Lower lobe of right lung (tissue), 2 donors: Measurements from ENCODE around the gene UROC1. TPM values are rescaled to one million over a fixed set of nuclear protein-coding genes. Genes with fewer than 3 reads are reported as not detected.

Experiments
- ATAC-seq, 2 donors: fragments of 200-7000 bp; cut with Tn5 transposase; one replicate each; pipeline ENCODE4 v1.9.1; 2020 to 2022; ENCODE audit warnings: mild to moderate bottlenecking in 2 of 2, moderate library complexity in 2 of 2
- DNase-seq: peaks from one replicate; pipeline ENCODE4 v3.0.0-alpha.2; 2020
- H3K27ac ChIP-seq: fragments of 200-600 bp; one replicate; pipeline ENCODE4 v1.8.0; 2022
- H3K27me3 ChIP-seq: fragments of 200-600 bp; one replicate; pipeline ENCODE4 v1.8.0; 2022; ENCODE audit warnings: low read depth
- H3K36me3 ChIP-seq: fragments of 200-600 bp; one replicate; pipeline ENCODE4 v1.8.0; 2022; ENCODE audit warnings: mild to moderate bottlenecking
- H3K4me1 ChIP-seq: fragments of 200-600 bp; one replicate; pipeline ENCODE4 v1.8.0; 2022
- H3K4me3 ChIP-seq: fragments of 200-600 bp; one replicate; pipeline ENCODE4 v1.8.0; 2022; ENCODE audit warnings: mild to moderate bottlenecking
- H3K9me3 ChIP-seq: fragments of 200-600 bp; one replicate; pipeline ENCODE4 v1.8.0; 2022
- CTCF ChIP-seq: fragments of 200-600 bp; IDR thresholded peaks from one replicate; pipeline ENCODE4 v1.8.0; 2022; ENCODE audit warnings: antibody characterized with exemption, mild to moderate bottlenecking
- intact Hi-C: fragments of 100-400 bp; cut with DNase I; formaldehyde crosslinking; loops from one replicate; pipeline ENCODE4 v1.11.0; 2022
- total RNA-seq: library from RNA; stranded (reverse); fragmentation: NEBNext Ultra II Directional; extraction: Animal tissue kit (Norgen Biotek cat#: 25700); gene quantifications from one replicate; pipeline ENCODE4 v1.2.1, GENCODE V29; 2021
- donor health status: DM: no; HTN: yes; CAD: no; lungs with severe emphysema.

UROC1 gene
- total RNA-seq, 1 donor from 2014 or later = not detected

- H3K4me1 ChIP-seq = peaks cover 8% of the 10 kb centered on the region
- H3K4me3 ChIP-seq = no peak overlapping the region
- no peaks in the 10 kb centered on the region for H3K9me3 ChIP-seq
- DNase-seq (peak; percentile 41), ATAC-seq (no peak)
- H3K27ac ChIP-seq = no peak overlapping the region
- H3K36me3 ChIP-seq = no peaks in the 10 kb centered on the region
- TF ChIP-seq CTCF = no peak
- H3K27me3 ChIP-seq = peaks cover 27% of the 10 kb centered on the region
- intact Hi-C loops = no loop called here
These were observed 23.5 kb upstream of the UROC1 start for GRCh38 chr3:126540951-126541627.

- intact Hi-C loops = no loop called here
These were observed 22.8 kb upstream of the UROC1 start for GRCh38 chr3:126540342-126540849.

GRCh38 chr3:126539558-126540250 lies 22.1 kb upstream of the UROC1 start:
- Histone ChIP-seq H3K4me3 (no peak overlapping the region), H3K27ac (no peak overlapping the region), H3K9me3 (no peaks in the 10 kb centered on the region), H3K27me3 (peaks cover 24% of the 10 kb centered on the region), H3K4me1 (peaks cover 8% of the 10 kb centered on the region), H3K36me3 (no peaks in the 10 kb centered on the region)
- no peak for TF ChIP-seq CTCF
- ATAC-seq (no peak), DNase-seq (peak; percentile 29)
- intact Hi-C loops = no loop called here

More at GRCh38 chr3:126540342-126540849, 22.8 kb upstream of the UROC1 start:
- TF ChIP-seq CTCF = no peak
- peak; percentile 45 for DNase-seq
- H3K36me3 ChIP-seq = no peaks in the 10 kb centered on the region
- no peak overlapping the region for H3K27ac ChIP-seq
- peaks cover 8% of the 10 kb centered on the region for H3K4me1 ChIP-seq
- peaks cover 24% of the 10 kb centered on the region for H3K27me3 ChIP-seq
- no peaks in the 10 kb centered on the region for H3K9me3 ChIP-seq
- peak; percentile 28 to 49 for ATAC-seq
- H3K4me3 ChIP-seq = no peak overlapping the region

GRCh38 chr3:126538966-126539365 lies 21.4 kb upstream of the UROC1 start:
- TF ChIP-seq CTCF = no peak
- DNase-seq (no peak), ATAC-seq (no peak)
- no peaks in the 10 kb centered on the region for H3K36me3 ChIP-seq
- no peak overlapping the region for H3K4me3 ChIP-seq
- H3K27me3 ChIP-seq = peaks cover 24% of the 10 kb centered on the region
- no peaks in the 10 kb centered on the region for H3K9me3 ChIP-seq
- intact Hi-C loops = no loop called here
- no peak overlapping the region for H3K27ac ChIP-seq
- H3K4me1 ChIP-seq = peaks cover 8% of the 10 kb centered on the region

GRCh38 chr3:126538316-126538715 lies 20.7 kb upstream of the UROC1 start:
- peaks cover 8% of the 10 kb centered on the region for H3K4me1 ChIP-seq
- peak; percentile 43 for DNase-seq
- H3K4me3 ChIP-seq = no peak overlapping the region
- intact Hi-C loops = no loop called here
- no peak for ATAC-seq
- TF ChIP-seq CTCF = no peak
- H3K27me3 ChIP-seq = peaks cover 24% of the 10 kb centered on the region
- H3K27ac ChIP-seq = no peak overlapping the region
- H3K9me3 ChIP-seq = no peaks in the 10 kb centered on the region
- no peaks in the 10 kb centered on the region for H3K36me3 ChIP-seq
